Glutamatergic neuron (in vitro differentiated cells): Measurements from ENCODE around the gene LACTB. TPM values are rescaled to one million over a fixed set of nuclear protein-coding genes. Genes with fewer than 3 reads are reported as not detected.

Experiments
- DNase-seq: peaks from one replicate; pipeline ENCODE4 v3.0.0; 2022
- H3K27ac Mint-ChIP-seq: one replicate; pipeline ENCODE4 v1.8.0; 2020; ENCODE audit warnings: mild to moderate bottlenecking, mixed read lengths, inconsistent platforms; ENCODE audit not compliant: unreplicated experiment
- H3K27me3 Mint-ChIP-seq: one replicate; pipeline ENCODE4 v1.8.0; 2020; ENCODE audit warnings: mild to moderate bottlenecking, moderate library complexity, mixed read lengths, inconsistent platforms; ENCODE audit not compliant: unreplicated experiment
- H3K36me3 Mint-ChIP-seq: one replicate; pipeline ENCODE4 v1.8.0; 2020; ENCODE audit warnings: mild to moderate bottlenecking, mixed read lengths, inconsistent platforms; ENCODE audit not compliant: unreplicated experiment
- H3K4me1 Mint-ChIP-seq: one replicate; pipeline ENCODE4 v1.8.0; 2020; ENCODE audit warnings: mild to moderate bottlenecking, low read depth, mixed read lengths, inconsistent platforms; ENCODE audit not compliant: unreplicated experiment
- H3K4me3 Mint-ChIP-seq: one replicate; pipeline ENCODE4 v1.8.0; 2020; ENCODE audit warnings: mild to moderate bottlenecking, mixed read lengths, inconsistent platforms; ENCODE audit not compliant: unreplicated experiment
- H3K9me3 Mint-ChIP-seq: one replicate; pipeline ENCODE4 v1.8.0; 2020; ENCODE audit warnings: mild to moderate bottlenecking, moderate library complexity, mixed read lengths, inconsistent platforms; ENCODE audit not compliant: unreplicated experiment
- total RNA-seq: library from RNA; stranded (reverse); fragmentation: NEBNext Ultra II Directional; extraction: Animal tissue kit (Norgen Biotek cat#: 25700); gene quantifications from one replicate; pipeline ENCODE4 v1.2.1, GENCODE V29; 2021; ENCODE audit not compliant: unreplicated experiment
- TF ChIP-seq, protein P1 (sequence below): fragments of 200-600 bp; sonication (generic); IDR thresholded peaks from one replicate; pipeline ENCODE4 v1.5.0; 2021; ENCODE audit not compliant: partially characterized antibody, unreplicated experiment

Gene LACTB
- total RNA-seq, 1 donor from 2014 or later = 20.1 TPM

DNA sequence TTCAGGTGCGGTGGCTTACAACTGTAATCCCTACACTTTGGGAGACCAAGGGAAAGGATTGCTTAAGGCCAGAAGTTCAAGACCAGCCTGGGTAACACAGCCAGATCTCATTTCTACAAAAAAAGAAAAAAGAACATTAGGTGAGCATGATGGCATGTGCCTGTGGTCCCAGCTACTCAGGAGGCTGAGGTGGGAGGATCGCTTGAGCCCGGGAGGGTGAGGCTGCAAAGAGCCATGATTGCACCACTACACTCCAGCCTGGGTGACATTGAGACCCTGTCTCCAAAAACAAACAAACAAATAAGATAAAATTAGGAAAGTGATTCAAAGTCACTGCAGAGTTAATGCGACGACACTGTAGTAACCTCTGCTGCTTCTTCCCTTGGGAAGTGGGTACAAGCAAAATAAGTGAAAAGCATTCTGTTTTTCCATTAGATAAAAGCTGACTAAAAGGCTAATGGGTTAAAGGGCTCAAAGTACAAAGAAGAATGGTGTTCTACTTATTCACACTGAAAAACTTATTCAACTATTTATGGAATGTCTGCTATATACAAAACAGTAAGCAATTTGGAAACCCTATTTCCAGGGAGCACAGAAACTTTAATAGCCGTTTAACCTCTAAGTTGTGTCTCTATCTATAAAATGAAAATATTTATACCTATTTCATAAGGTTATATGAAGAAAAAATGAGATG lies 43.7 kb downstream of the LACTB start:
- TF ChIP-seq, protein P1, sequence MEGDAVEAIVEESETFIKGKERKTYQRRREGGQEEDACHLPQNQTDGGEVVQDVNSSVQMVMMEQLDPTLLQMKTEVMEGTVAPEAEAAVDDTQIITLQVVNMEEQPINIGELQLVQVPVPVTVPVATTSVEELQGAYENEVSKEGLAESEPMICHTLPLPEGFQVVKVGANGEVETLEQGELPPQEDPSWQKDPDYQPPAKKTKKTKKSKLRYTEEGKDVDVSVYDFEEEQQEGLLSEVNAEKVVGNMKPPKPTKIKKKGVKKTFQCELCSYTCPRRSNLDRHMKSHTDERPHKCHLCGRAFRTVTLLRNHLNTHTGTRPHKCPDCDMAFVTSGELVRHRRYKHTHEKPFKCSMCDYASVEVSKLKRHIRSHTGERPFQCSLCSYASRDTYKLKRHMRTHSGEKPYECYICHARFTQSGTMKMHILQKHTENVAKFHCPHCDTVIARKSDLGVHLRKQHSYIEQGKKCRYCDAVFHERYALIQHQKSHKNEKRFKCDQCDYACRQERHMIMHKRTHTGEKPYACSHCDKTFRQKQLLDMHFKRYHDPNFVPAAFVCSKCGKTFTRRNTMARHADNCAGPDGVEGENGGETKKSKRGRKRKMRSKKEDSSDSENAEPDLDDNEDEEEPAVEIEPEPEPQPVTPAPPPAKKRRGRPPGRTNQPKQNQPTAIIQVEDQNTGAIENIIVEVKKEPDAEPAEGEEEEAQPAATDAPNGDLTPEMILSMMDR = no peak
- no peak overlapping the region for H3K4me3 Mint-ChIP-seq

DNA sequence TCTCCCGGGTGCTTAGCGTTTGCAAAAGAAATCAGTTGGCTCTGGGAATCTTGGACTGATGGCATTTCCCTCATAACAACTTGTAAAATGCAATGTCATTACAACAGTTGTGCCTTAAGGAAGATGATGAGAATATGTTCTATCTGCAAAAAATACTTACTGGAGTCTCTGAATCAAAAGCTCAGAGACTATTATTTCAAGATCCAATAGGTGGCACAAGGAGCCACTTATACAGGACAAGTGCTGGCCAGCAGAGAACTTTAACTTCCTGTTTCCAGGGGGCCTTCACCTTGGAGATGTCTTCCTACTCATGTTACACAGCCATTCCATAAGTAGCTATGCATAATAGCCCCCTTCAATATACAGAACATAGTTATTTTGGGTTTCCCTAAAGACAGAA lies 44.6 kb downstream of the LACTB start:
- no peaks in the 10 kb centered on the region for H3K36me3 Mint-ChIP-seq
- no peak overlapping the region for H3K27ac Mint-ChIP-seq
- peaks cover 12% of the 10 kb centered on the region for H3K4me1 Mint-ChIP-seq
- no peaks in the 10 kb centered on the region for H3K27me3 Mint-ChIP-seq
- no peaks in the 10 kb centered on the region for H3K9me3 Mint-ChIP-seq
- no peak for DNase-seq
- no peak overlapping the region for H3K4me3 Mint-ChIP-seq
- TF ChIP-seq, protein P1 = no peak

More for the DNA sequence above, 43.7 kb downstream of the LACTB start:
- Mint-ChIP-seq H3K4me1 (peaks cover 12% of the 10 kb centered on the region), H3K9me3 (no peaks in the 10 kb centered on the region), H3K36me3 (no peaks in the 10 kb centered on the region), H3K27me3 (no peaks in the 10 kb centered on the region), H3K27ac (no peak overlapping the region)
- no peak for DNase-seq

DNA sequence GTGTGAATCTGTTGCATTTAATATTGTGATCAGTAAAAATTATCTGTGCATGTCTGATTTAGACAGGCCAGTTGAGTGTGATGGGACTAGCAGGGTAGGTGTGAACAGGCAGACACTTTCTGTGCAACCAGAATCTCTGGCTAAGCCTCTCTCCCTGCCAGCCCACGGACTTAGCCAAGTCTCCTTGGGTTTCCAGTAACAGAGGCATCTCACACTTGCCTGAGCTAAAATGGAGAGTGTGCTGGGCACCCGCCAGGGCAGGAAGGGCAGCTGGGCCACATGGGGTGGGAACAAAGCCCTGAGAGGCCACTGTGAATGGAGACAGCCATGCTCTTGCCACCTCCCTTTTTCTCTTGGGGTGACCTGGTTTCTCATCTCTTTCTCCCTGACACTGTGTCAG lies 48.1 kb downstream of the LACTB start:
- DNase-seq = no peak
- H3K27ac Mint-ChIP-seq = no peak overlapping the region
- no peaks in the 10 kb centered on the region for H3K9me3 Mint-ChIP-seq
- TF ChIP-seq, protein P1 = no peak
- no peaks in the 10 kb centered on the region for H3K36me3 Mint-ChIP-seq
- no peak overlapping the region for H3K4me3 Mint-ChIP-seq
- no peaks in the 10 kb centered on the region for H3K27me3 Mint-ChIP-seq
- peaks cover 6% of the 10 kb centered on the region for H3K4me1 Mint-ChIP-seq

DNA sequence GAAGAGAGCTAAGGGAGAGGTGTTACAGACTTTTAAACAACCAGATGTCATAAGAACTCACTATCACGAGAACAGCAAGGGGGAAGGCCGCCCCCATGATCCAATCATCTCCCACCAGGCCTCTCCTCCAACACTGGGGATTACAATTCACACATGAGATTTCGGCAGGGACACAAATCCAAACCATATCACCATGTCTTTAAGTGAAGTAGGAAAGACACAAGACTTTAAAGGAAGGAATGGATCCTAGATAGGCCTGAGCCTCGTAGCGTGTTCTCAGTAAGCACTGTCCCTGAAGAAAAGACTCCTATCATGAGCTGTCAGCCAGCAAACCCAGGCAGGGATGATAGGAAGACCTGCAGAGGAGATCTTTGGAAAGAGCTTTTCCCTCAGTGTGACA lies 50.7 kb downstream of the LACTB start:
- H3K27ac Mint-ChIP-seq = no peak overlapping the region
- no peaks in the 10 kb centered on the region for H3K9me3 Mint-ChIP-seq
- TF ChIP-seq, protein P1 = no peak
- DNase-seq = no peak
- no peaks in the 10 kb centered on the region for H3K36me3 Mint-ChIP-seq
- no peaks in the 10 kb centered on the region for H3K27me3 Mint-ChIP-seq
- H3K4me1 Mint-ChIP-seq = peaks cover 5% of the 10 kb centered on the region
- H3K4me3 Mint-ChIP-seq = no peak overlapping the region

DNA sequence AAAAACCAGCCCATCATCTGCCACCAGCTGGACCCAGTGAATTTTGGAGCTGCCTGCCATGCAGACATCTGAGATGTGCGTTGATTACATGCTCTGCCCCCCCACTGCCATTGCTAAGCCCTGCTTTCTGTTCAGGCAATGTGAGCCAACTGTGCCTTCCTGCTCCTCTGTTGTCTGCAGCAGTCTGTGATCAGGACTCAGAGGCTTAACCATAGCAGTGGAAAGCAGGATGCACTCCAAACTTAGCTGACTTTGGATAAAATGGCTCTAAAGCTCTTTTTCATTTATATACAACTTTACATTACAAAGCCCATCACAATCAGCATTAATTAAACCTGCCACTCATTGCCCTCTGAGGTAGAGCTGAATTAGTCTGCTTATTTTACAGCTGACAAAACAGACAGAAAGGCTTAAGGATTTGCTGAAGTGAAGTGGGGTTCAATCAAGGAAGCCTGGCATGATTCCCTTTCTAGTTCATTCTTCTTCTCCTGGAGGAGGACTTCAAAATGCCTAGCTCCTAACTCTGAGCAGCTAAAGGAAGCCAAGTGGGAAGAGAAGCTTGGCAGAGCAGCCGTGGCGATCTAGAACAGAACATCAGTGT lies 51.3 kb downstream of the LACTB start:
- no peak overlapping the region for H3K27ac Mint-ChIP-seq

More for the DNA sequence above, 51.3 kb downstream of the LACTB start:
- Mint-ChIP-seq H3K4me3 (no peak overlapping the region), H3K27me3 (no peaks in the 10 kb centered on the region), H3K9me3 (no peaks in the 10 kb centered on the region), H3K36me3 (no peaks in the 10 kb centered on the region), H3K4me1 (peaks cover 7% of the 10 kb centered on the region)
- DNase-seq = no peak
- TF ChIP-seq, protein P1 = no peak
